Kidney (tissue), 14 donors: ENCODE results near the gene C1QB. TPM values are rescaled to one million over a fixed set of nuclear protein-coding genes. Genes with fewer than 3 reads are reported as not detected.

Experiments
- DNase-seq, 5 donors: peaks; one replicate each; pipeline ENCODE4 v3.0.0-alpha.2; 2013 to 2020
- FAIRE-seq: peaks from 2 replicates; lab custom pipeline; 2012; peaks lifted over from hg19 to GRCh38; lab: Jason Lieb, UNC
- H3K27ac ChIP-seq, 2 donors: one replicate each; pipeline ENCODE4 v1.7.0; 2013; ENCODE audit warnings: low read depth in 2 of 2, low read length in 2 of 2, inconsistent platforms in 1 of 2
- H3K27me3 ChIP-seq: one replicate; pipeline ENCODE4 v1.7.1; 2013; ENCODE audit warnings: low read length, inconsistent platforms; ENCODE audit not compliant: control insufficient read depth, insufficient read depth
- H3K36me3 ChIP-seq, 3 donors: one replicate each; pipeline versions ENCODE4 v1.7.0 to v1.7.1; 2013; ENCODE audit warnings: low read length in 3 of 3, control low read depth in 1 of 3, inconsistent platforms in 1 of 3; ENCODE audit not compliant: insufficient read depth in 3 of 3, control insufficient read depth in 2 of 3
- H3K4me1 ChIP-seq, 3 donors: one replicate each; pipeline versions ENCODE4 v1.7.0 to v1.7.1; 2013; ENCODE audit warnings: low read length in 3 of 3, inconsistent platforms in 1 of 3, low read depth in 1 of 3; ENCODE audit not compliant: control insufficient read depth in 2 of 3, insufficient read depth in 2 of 3
- H3K4me3 ChIP-seq, 3 donors: one replicate each; pipeline versions ENCODE4 v1.7.0 to v1.8.1; 2013; ENCODE audit warnings: low read length in 3 of 3, control low read depth in 1 of 3, inconsistent platforms in 1 of 3
- H3K9ac ChIP-seq, 3 donors: one replicate each; pipeline versions ENCODE4 v1.7.0 to v1.7.1; 2013; ENCODE audit warnings: low read length in 3 of 3, control low read depth in 1 of 3, inconsistent platforms in 1 of 3
- H3K9me3 ChIP-seq, 3 donors: one replicate each; pipeline versions ENCODE4 v1.7.0 to v1.7.1; 2013; ENCODE audit warnings: low read length in 3 of 3, control low read depth in 1 of 3, inconsistent platforms in 1 of 3; ENCODE audit not compliant: control insufficient read depth in 2 of 3, insufficient read depth in 1 of 3
- intact Hi-C: fragments of 100-400 bp; cut with DNase I; formaldehyde crosslinking; loops from one replicate; pipeline ENCODE4 v1.11.1; 2022
- polyA plus RNA-seq: library from polyadenylated mRNA; stranded (reverse); fragments of 350-450 nt; fragmentation: Illumina TruSeq; extraction: RNeasy Lipid Tissue Mini Kit (QIAGEN cat#74804); gene quantifications from one replicate; pipeline ENCODE4 v1.2.3, GENCODE V29; 2014; ENCODE audit warnings: low read depth, low replicate concordance; ENCODE audit not compliant: insufficient read depth
- total RNA-seq: library from RNA; stranded (reverse); fragmentation: NEBNext Ultra II Directional; extraction: Animal tissue kit (Norgen Biotek cat#: 25700); gene quantifications from one replicate; pipeline ENCODE4 v1.2.1, GENCODE V29; 2021
- TF ChIP-seq, protein P1 (sequence below): IDR thresholded peaks from 3 replicates; pipeline ENCODE4 v1.5.1; 2012; ENCODE audit warnings: mild to moderate bottlenecking, moderate library complexity, borderline replicate concordance; ENCODE audit not compliant: insufficient read depth; ENCODE audit errors: extremely low read depth
- donor health status: control.
- donor health status: control.
- donor health status: control.
- donor health status: control.
- donor health status: control.
- donor health status: DM: yes; HTN: yes; CAD: no.
- donor health status: Normal renal cell carcinoma (clear cell type).

Gene C1QB
- total and polyA plus RNA-seq, 2 donors from 2014 or later: 95.1 to 296 TPM

DNA sequence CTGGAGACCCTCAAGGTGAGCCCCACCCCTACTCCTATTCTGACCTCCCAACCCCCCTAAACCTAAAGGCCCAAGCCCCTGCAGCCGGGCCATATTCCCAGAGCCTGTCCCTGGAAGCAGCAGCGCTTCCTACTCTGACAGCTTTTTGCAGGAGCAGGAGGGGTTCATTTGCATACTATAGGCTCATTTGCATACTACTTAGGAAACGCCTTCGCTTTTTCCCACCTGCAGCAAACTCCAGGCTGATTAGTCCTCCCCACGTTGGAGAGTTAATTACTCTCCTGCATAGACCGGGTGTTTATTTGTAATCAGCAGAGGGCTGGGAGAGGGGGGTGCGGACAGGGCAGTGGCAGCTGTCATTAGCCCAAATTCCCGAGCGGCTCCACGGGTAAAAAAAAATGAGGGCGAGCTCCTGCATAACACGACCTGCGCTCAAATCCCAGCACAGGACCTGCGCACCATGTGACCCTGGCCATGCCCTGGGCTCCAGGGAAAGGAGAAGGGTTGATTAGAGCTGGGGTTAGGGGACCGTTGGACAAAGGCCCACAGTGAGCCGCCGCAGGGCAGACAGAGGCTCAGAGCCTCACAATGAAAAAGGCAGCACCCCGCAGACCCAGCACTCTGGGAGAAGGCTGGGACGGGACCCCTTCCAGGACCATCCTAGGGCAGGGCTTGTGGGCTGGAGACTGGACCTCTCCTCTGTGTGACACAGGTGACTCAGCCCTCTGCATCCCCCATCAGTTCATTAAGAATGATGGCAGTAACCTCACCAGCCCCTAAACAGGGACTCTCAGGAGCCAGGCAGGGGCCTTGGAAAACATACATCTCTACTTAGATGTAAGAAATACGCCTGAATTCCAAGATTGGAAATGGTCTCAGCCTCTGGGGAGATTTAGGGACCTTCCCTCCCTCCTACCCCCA is 26.5 kb upstream of the C1QB start:
- Histone ChIP-seq H3K4me3 (no peak overlapping the region), H3K9me3 (no peaks in the 10 kb centered on the region), H3K36me3 (no peaks in the 10 kb centered on the region), H3K27me3 (no peaks in the 10 kb centered on the region), H3K9ac (no peak overlapping the region), H3K4me1 (no peaks in the 10 kb centered on the region), H3K27ac (no peak overlapping the region)
- DNase-seq (no peak), FAIRE-seq (no peak)
- TF ChIP-seq, protein P1, sequence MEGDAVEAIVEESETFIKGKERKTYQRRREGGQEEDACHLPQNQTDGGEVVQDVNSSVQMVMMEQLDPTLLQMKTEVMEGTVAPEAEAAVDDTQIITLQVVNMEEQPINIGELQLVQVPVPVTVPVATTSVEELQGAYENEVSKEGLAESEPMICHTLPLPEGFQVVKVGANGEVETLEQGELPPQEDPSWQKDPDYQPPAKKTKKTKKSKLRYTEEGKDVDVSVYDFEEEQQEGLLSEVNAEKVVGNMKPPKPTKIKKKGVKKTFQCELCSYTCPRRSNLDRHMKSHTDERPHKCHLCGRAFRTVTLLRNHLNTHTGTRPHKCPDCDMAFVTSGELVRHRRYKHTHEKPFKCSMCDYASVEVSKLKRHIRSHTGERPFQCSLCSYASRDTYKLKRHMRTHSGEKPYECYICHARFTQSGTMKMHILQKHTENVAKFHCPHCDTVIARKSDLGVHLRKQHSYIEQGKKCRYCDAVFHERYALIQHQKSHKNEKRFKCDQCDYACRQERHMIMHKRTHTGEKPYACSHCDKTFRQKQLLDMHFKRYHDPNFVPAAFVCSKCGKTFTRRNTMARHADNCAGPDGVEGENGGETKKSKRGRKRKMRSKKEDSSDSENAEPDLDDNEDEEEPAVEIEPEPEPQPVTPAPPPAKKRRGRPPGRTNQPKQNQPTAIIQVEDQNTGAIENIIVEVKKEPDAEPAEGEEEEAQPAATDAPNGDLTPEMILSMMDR: no peak
- intact Hi-C loops: no loop called here

DNA sequence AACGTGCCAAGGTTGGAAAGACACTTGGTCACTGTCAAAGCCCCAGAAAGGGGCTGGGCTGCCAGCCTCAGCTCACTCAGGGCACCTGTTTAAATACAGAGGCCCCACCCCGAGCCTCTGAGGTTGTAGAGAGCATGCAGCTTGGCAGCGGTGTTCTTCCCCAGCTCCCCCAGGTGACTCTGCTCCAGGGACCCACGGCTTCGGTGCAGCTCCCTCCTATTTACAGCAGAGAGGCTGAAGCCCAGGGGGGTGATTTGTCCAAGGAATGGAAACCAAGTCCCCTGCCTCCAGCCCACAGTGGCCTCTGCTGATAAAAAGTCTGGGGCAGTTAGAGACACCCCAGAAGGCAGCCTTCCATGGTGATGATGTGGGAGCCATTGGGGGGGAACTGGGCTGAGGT is 25.7 kb upstream of the C1QB start:
- no peaks in the 10 kb centered on the region for H3K9me3 ChIP-seq
- H3K4me3 ChIP-seq: no peak overlapping the region
- no peaks in the 10 kb centered on the region for H3K27me3 ChIP-seq
- H3K36me3 ChIP-seq: no peaks in the 10 kb centered on the region
- H3K27ac ChIP-seq: no peak overlapping the region
- DNase-seq (no peak), FAIRE-seq (no peak)
- intact Hi-C loops: no loop called here
- H3K4me1 ChIP-seq: no peaks in the 10 kb centered on the region
- H3K9ac ChIP-seq: no peak overlapping the region
- TF ChIP-seq, protein P1: no peak

DNA sequence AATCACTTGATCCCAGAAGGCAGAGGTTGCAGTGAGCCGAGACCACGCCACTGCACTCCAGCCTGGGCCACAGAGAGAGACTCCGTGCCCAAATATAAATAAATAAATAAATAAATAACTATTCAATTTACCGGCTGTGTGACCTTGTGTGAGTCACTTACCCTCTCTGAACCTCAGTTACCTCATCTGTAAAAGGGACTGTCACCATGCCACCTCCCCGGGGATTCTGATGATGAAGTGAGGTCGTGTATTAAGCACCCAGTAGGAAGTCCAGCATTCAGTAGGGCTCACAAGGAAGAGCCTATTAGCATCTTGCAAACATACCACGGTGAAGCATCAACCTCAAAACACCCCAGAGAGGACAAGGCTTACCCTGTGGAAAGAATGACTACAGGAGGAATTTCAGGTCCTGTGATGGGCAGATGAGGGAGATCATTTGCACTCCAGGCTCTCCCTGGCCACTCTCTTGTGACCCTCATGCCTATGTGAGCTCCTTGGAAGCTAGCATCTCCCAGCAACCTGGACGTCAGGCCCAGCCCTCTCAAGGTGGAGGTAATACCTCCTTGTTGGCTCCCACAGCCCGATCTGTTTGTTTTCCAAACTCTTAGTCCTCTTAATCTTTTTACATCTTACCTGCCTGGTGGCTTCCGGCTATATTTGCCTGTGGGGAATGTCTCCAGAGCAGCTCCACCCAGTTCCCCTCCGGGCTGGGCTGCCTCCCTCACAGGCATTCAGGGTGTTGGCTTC is 24.2 kb upstream of the C1QB start:
- Histone ChIP-seq H3K27ac (no peak overlapping the region), H3K4me1 (no peaks in the 10 kb centered on the region), H3K9me3 (no peaks in the 10 kb centered on the region), H3K27me3 (no peaks in the 10 kb centered on the region), H3K36me3 (no peaks in the 10 kb centered on the region), H3K9ac (no peak overlapping the region), H3K4me3 (no peak overlapping the region)
- DNase-seq (no peak), FAIRE-seq (no peak)
- intact Hi-C loops: no loop called here
- TF ChIP-seq, protein P1: no peak
